ENCODE measurements around the gene SRA1.

Gene SRA1

GRCh38 chr5:140509898-140510297, 47.4 kb downstream of the SRA1 start:
- no peak for TF ChIP-seq EZH2phosphoT487 (IDR thresholded peaks at IDR 0.05; ENCODE audit: low read depth)
- TF ChIP-seq CTCF (IDR thresholded peaks at IDR 0.05; ENCODE audit: low read depth, low read length) = no peak
- Histone ChIP-seq H4K20me1 (ENCODE audit: insufficient read depth, low read length) (no peaks in the 10 kb centered on the region), H3K9me3 (ENCODE audit: insufficient read depth, low read length) (no peaks in the 10 kb centered on the region), H2AFZ (ENCODE audit: low read depth, low read length) (no peak overlapping the region), H3K27ac (ENCODE audit: low read length) (no peak overlapping the region), H3K4me2 (ENCODE audit: low read length) (no peak overlapping the region), H3K9ac (ENCODE audit: low read length) (no peak overlapping the region), H3K79me2 (ENCODE audit: low read length) (no peaks in the 10 kb centered on the region), H3K27me3 (ENCODE audit: low read depth, low read length) (no peaks in the 10 kb centered on the region), H3K4me3 (ENCODE audit: low read length) (no peak overlapping the region), H3K36me3 (replicated peaks; ENCODE audit: low read depth, low read length) (peaks cover 32% of the 10 kb centered on the region), H3K4me1 (ENCODE audit: low read length) (no peaks in the 10 kb centered on the region)

GRCh38 chr5:140502834-140503233, 54.4 kb downstream of the SRA1 start:
- H2AFZ ChIP-seq (ENCODE audit: low read depth, low read length) = no peak overlapping the region
- no peak for TF ChIP-seq CTCF (IDR thresholded peaks at IDR 0.05; ENCODE audit: low read depth, low read length)
- TF ChIP-seq EZH2phosphoT487 (IDR thresholded peaks at IDR 0.05; ENCODE audit: low read depth) = no peak
- H3K4me2 ChIP-seq (ENCODE audit: low read length) = no peak overlapping the region
- no peak overlapping the region for H3K4me3 ChIP-seq (ENCODE audit: low read length)
- H3K36me3 ChIP-seq (replicated peaks; ENCODE audit: low read depth, low read length) = peaks cover 21% of the 10 kb centered on the region
- H3K9ac ChIP-seq (ENCODE audit: low read length) = no peak overlapping the region
- no peaks in the 10 kb centered on the region for H3K27me3 ChIP-seq (ENCODE audit: low read depth, low read length)
- H3K79me2 ChIP-seq (ENCODE audit: low read length) = no peaks in the 10 kb centered on the region
- H3K27ac ChIP-seq (ENCODE audit: low read length) = no peak overlapping the region
- no peaks in the 10 kb centered on the region for H3K9me3 ChIP-seq (ENCODE audit: insufficient read depth, low read length)
- H3K4me1 ChIP-seq (ENCODE audit: low read length) = no peaks in the 10 kb centered on the region
- H4K20me1 ChIP-seq (ENCODE audit: insufficient read depth, low read length) = no peaks in the 10 kb centered on the region

All from OCI-LY3 (cell line).